Prostate gland (tissue), 2 donors: ENCODE data around the gene CAND2. TPM values are rescaled to one million over a fixed set of nuclear protein-coding genes. Genes with fewer than 3 reads are reported as not detected.

Source experiments
- DNase-seq: peaks from one replicate; pipeline ENCODE4 v3.0.0-alpha.2; 2019; ENCODE audit warnings: low spot score
- H3K27ac ChIP-seq, 2 donors: fragments of 200-600 bp; sonication (generic); 2 replicates each; pipeline ENCODE4 v1.5.1; 2017 to 2019
- H3K27me3 ChIP-seq: fragments of 200-600 bp; sonication (generic); replicated peaks from 2 replicates; pipeline ENCODE4 v1.5.1; 2019; ENCODE audit not compliant: insufficient read depth
- H3K36me3 ChIP-seq, 2 donors: fragments of 200-600 bp; sonication (generic); 1 replicate in 1 of 2; 2 replicates in 1 of 2; pipeline versions ENCODE4 v1.5.1 to v1.8.1; 2017 to 2019
- H3K4me1 ChIP-seq: fragments of 200-600 bp; sonication (generic); replicated peaks from 2 replicates; pipeline ENCODE4 v1.5.1; 2019
- H3K4me3 ChIP-seq, 2 donors: fragments of 200-600 bp; sonication (generic); 2 replicates each; pipeline ENCODE4 v1.5.1; 2017 to 2019
- H3K9me3 ChIP-seq: fragments of 200-600 bp; sonication (generic); 2 replicates; pipeline ENCODE4 v1.5.1; 2017
- CTCF ChIP-seq, 4 experiments: fragments of 200-600 bp in 2 of 4; fragments of 450-650 bp in 2 of 4; sonication (generic) in 2 of 4; IDR thresholded peaks; 1 replicate in 3 of 4; 2 replicates in 1 of 4; pipeline ENCODE4 v1.5.1; 2016 to 2019; ENCODE audit warnings: antibody characterized with exemption in 4 of 4, mild to moderate bottlenecking in 2 of 4, moderate library complexity in 2 of 4
- POLR2A ChIP-seq: fragments of 450-650 bp; IDR thresholded peaks from one replicate; pipeline ENCODE4 v1.6.1; 2016; ENCODE audit warnings: antibody characterized with exemption, mild to moderate bottlenecking
- POLR2AphosphoS5 ChIP-seq: sonication (generic); formaldehyde crosslinking; IDR thresholded peaks from one replicate; pipeline ENCODE4 v1.6.1; 2017; ENCODE audit warnings: antibody characterized with exemption
- WGBS: methylation state at CpG from one replicate; pipeline ENCODE4 v1.1.5; 2018; 5-methylcytosine and 5-hydroxymethylcytosine counted together
- intact Hi-C: fragments of 100-400 bp; cut with DNase I; formaldehyde crosslinking; loops from one replicate; pipeline ENCODE4 v1.14.2; 2022
- total RNA-seq, 2 donors: library from RNA; depleted of rRNA; stranded (reverse); fragments of >200 nt; gene quantifications; one replicate each; pipeline ENCODE4 v1.1.0, GENCODE V29; 2016

The CAND2 gene
- total RNA-seq, 2 donors from 2014 or later: 8.4 to 86.3 TPM

GRCh38 chr3:12832350-12833221 lies 36.1 kb downstream of the CAND2 start:
- H3K4me3 ChIP-seq: no peak overlapping the region
- TF ChIP-seq POLR2AphosphoS5 (no peak), POLR2A (no peak), CTCF (IDR thresholded peaks at IDR 0.05) (no peak)
- H3K36me3 ChIP-seq: peaks cover 7 to 21% of the 10 kb centered on the region in 2 donors
- H3K9me3 ChIP-seq: no peaks in the 10 kb centered on the region
- intact Hi-C loops: loop anchor here (10.0 kb wide), 2 partner anchors 128 to 278 kb away; partner anchors contain the start of gene MKRN2
- H3K27ac ChIP-seq: no peak overlapping the region
- no peaks in the 10 kb centered on the region for H3K27me3 ChIP-seq
- 79% methylated on average over 7 of the region's 7 CpGs for WGBS
- no peaks in the 10 kb centered on the region for H3K4me1 ChIP-seq
- no peak for DNase-seq

- TF ChIP-seq CTCF (IDR thresholded peaks at IDR 0.05) (no peak), POLR2AphosphoS5 (no peak), POLR2A (no peak)
- DNase-seq: no peak
Observed at GRCh38 chr3:12833222-12834161, 37.0 kb downstream of the CAND2 start.

GRCh38 chr3:12835052-12835665 lies 38.7 kb downstream of the CAND2 start:
- peaks cover 7 to 35% of the 10 kb centered on the region in 2 donors for H3K36me3 ChIP-seq
- no peaks in the 10 kb centered on the region for H3K9me3 ChIP-seq
- H3K4me1 ChIP-seq: peaks cover 14% of the 10 kb centered on the region
- intact Hi-C loops: loop anchor here (10.0 kb wide), 2 partner anchors 130 to 280 kb away; partner anchors contain the start of gene MKRN2
- no peak for DNase-seq
- no peak overlapping the region for H3K4me3 ChIP-seq
- H3K27ac ChIP-seq: no peak overlapping the region
- TF ChIP-seq CTCF (IDR thresholded peaks at IDR 0.05) (no peak), POLR2AphosphoS5 (no peak), POLR2A (no peak)
- 84% methylated on average over 6 of the region's 6 CpGs for WGBS
- no peaks in the 10 kb centered on the region for H3K27me3 ChIP-seq

More at GRCh38 chr3:12833222-12834161, 37.0 kb downstream of the CAND2 start:
- 81% methylated on average over 13 of the region's 13 CpGs for WGBS
- Histone ChIP-seq H3K9me3 (no peaks in the 10 kb centered on the region), H3K4me1 (peaks cover 5% of the 10 kb centered on the region), H3K4me3 (no peak overlapping the region), H3K36me3 (peaks cover 7 to 24% of the 10 kb centered on the region in 2 donors), H3K27ac (no peak overlapping the region), H3K27me3 (no peaks in the 10 kb centered on the region)
- intact Hi-C loops: loop anchor here (10.0 kb wide), 2 partner anchors 129 to 279 kb away; partner anchors contain the start of gene MKRN2

- TF ChIP-seq POLR2AphosphoS5 (no peak), POLR2A (no peak), CTCF (IDR thresholded peaks at IDR 0.05) (no peak)
- Histone ChIP-seq H3K4me3 (no peak overlapping the region), H3K27ac (no peak overlapping the region)
Observed at GRCh38 chr3:12837295-12837986, 41.0 kb downstream of the CAND2 start.

More at GRCh38 chr3:12837295-12837986, 41.0 kb downstream of the CAND2 start:
- H3K36me3 ChIP-seq: peaks cover 7 to 35% of the 10 kb centered on the region in 2 donors
- WGBS: 60% methylated on average over 6 of the region's 6 CpGs
- H3K4me1 ChIP-seq: peaks cover 14% of the 10 kb centered on the region
- DNase-seq: no peak
- H3K27me3 ChIP-seq: no peaks in the 10 kb centered on the region
- no peaks in the 10 kb centered on the region for H3K9me3 ChIP-seq
- intact Hi-C loops: loop anchor here (10.0 kb wide), 2 partner anchors 133 to 283 kb away; partner anchors contain the start of gene MKRN2
